ENCODE data around the gene ADD1.

The ADD1 gene

GRCh38 chr4:2824836-2825381 lies 18.7 kb upstream of the ADD1 start:
- no peak overlapping the region for H3K4me3 ChIP-seq (ENCODE audit: low read depth, low read length)
- no peak for TF ChIP-seq CTCF (IDR thresholded peaks at IDR 0.05; ENCODE audit: low read depth, low read length)

- TF ChIP-seq CTCF (IDR thresholded peaks at IDR 0.05; ENCODE audit: low read depth, low read length): no peak
- H3K4me3 ChIP-seq (ENCODE audit: low read depth, low read length): no peak overlapping the region
Measured at GRCh38 chr4:2825740-2826139, 17.9 kb upstream of the ADD1 start.

- no peak overlapping the region for H3K4me3 ChIP-seq (ENCODE audit: low read depth, low read length)
- TF ChIP-seq CTCF (IDR thresholded peaks at IDR 0.05; ENCODE audit: low read depth, low read length): no peak
Measured at GRCh38 chr4:2827071-2827873, 16.4 kb upstream of the ADD1 start.

GRCh38 chr4:2827874-2828751 lies 15.5 kb upstream of the ADD1 start:
- no peak for TF ChIP-seq CTCF (IDR thresholded peaks at IDR 0.05; ENCODE audit: low read depth, low read length)
- H3K4me3 ChIP-seq (ENCODE audit: low read depth, low read length): no peak overlapping the region

- no peak overlapping the region for H3K4me3 ChIP-seq (ENCODE audit: low read depth, low read length)
- TF ChIP-seq CTCF (IDR thresholded peaks at IDR 0.05; ENCODE audit: low read depth, low read length): no peak
Measured at GRCh38 chr4:2828758-2829181, 14.9 kb upstream of the ADD1 start.

- TF ChIP-seq CTCF (IDR thresholded peaks at IDR 0.05; ENCODE audit: low read depth, low read length): no peak
- H3K4me3 ChIP-seq (ENCODE audit: low read depth, low read length): no peak overlapping the region
Measured at GRCh38 chr4:2829321-2829932, 14.2 kb upstream of the ADD1 start.
